Left cardiac atrium (tissue), 4 donors: ENCODE data around the gene SLC27A2. TPM values are rescaled to one million over a fixed set of nuclear protein-coding genes. Genes with fewer than 3 reads are reported as not detected.

Experiments
- ATAC-seq, 2 donors: fragments of 200-7000 bp; cut with Tn5 transposase; one replicate each; pipeline ENCODE4 v1.9.1; 2020; ENCODE audit warnings: mild to moderate bottlenecking in 2 of 2, moderate library complexity in 2 of 2
- DNase-seq: peaks from one replicate; pipeline ENCODE4 v3.0.0-alpha.2; 2020
- intact Hi-C, 2 donors: fragments of 100-400 bp; cut with DNase I; formaldehyde crosslinking; loops; one replicate each; pipeline versions ENCODE4 v1.14.1 to v1.15.1; 2022 to 2023
- total RNA-seq, 2 donors: library from RNA; stranded (reverse); fragmentation: NEBNext Ultra II Directional; extraction: Animal tissue kit (Norgen Biotek cat#: 25700); gene quantifications; one replicate each; pipeline ENCODE4 v1.2.1, GENCODE V29; 2021
- donor health status: DM: no; HTN: yes; CAD: no.
- donor health status: DM: no; HTN: yes; CAD: no; lungs with severe emphysema.
- donor health status: DM: yes; HTN: yes; CAD: no.
- donor health status: Dilated cardiomyopathy.

The SLC27A2 gene
- total RNA-seq, 2 donors from 2014 or later: 0.10 to 0.74 TPM

DNA sequence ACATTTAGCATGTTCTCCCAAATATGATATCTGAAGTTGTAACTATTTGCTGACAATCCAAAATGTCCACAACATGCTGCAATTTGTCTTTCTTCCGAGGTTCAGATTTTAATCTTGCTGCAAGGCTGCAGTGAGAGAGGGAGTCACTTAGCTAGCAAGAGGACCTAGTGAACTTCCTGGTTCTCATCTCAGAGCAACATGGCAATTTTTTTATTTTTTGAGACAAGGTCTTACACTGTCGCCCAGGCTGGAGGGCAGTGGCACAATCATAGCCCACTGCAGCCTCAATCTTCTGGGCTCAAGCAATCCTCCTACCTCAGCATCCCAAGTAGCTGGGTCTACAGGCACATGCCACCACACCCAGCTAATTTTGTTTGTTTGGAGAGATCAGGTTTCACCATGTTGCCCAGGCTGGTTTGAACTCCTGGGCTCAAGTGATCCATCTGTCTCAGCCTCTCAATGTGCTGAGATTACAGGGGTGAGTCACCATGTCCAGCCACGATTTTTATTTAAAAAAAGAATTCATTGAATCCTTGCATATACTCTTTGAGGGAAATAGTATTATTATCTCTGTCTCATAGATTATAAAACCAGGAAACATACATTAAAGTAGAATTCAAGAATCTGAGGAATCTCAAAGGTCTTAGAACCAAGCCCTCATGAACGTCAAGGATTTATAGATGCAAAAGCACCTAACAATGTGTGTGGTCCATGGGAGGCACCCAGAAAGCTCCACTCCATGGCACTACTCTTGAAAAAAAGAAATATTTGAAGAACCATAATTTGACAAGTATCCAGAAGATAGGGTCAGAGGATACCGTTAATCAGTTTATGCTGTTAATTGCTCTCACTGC lies 74.4 kb downstream of the SLC27A2 start:
- DNase-seq (no peak), ATAC-seq (no peak)
- intact Hi-C loops: no loop called here

DNA sequence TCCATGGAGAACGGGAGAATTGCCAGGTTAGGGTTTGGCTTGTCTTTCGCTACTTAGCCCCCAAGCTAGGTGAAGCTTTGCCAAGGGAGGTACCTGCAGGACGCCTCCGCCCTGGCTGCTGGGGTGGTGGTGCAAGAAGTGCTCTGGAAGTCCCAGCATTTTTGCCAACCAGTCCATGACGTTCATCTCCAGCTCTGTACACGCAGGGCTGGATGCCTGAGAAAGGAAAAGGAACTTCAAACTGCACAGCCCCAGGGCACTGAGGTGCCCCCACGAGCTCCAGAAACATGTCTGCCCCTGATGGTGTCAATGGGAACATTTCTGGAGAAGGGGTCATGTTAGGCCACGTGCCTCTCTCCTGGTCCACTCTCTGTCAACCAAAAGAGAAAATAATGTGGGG lies 75.3 kb downstream of the SLC27A2 start:
- no peak for ATAC-seq
- intact Hi-C loops: no loop called here
- DNase-seq: no peak

DNA sequence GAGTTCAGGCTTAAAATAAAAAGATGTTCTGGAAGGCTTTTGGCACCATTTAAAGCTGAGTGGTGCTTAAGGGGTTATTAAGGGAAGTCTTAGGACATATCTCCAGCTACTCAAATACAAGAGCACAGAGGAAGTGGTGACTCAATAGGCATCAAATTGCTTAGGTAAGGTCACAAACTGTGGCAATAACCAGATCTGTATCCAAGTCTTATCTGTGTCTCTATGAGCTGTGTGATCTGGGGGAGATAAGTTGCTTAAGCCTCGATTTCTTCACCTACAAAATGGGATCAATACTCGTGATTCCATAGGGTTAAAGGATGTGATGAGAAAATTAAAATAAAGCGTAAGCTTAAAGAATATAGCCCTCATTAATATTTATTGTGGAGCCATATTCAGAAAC lies 75.9 kb downstream of the SLC27A2 start:
- intact Hi-C loops: no loop called here
- DNase-seq (no peak), ATAC-seq (no peak)

DNA sequence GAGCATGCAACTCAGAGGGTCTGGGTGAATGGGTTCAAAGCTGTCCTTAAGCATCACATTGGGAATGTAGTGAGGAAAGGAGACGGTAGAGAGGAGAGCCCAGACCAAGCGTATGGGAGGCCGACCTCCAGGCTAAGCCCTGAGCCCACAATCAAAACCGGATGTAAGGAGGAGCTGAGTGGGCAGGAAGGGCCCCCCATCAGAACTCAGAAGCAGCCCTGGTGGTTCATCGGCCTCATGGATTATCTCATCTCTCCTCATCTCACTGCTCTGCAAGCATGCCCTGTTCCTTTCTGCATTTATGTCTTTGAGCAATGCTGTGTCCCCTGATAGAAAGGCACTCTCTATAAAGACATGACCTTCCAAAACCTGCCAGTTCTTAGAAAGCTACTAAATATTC lies 77.3 kb downstream of the SLC27A2 start:
- ATAC-seq (no peak), DNase-seq (no peak)
- intact Hi-C loops: no loop called here

DNA sequence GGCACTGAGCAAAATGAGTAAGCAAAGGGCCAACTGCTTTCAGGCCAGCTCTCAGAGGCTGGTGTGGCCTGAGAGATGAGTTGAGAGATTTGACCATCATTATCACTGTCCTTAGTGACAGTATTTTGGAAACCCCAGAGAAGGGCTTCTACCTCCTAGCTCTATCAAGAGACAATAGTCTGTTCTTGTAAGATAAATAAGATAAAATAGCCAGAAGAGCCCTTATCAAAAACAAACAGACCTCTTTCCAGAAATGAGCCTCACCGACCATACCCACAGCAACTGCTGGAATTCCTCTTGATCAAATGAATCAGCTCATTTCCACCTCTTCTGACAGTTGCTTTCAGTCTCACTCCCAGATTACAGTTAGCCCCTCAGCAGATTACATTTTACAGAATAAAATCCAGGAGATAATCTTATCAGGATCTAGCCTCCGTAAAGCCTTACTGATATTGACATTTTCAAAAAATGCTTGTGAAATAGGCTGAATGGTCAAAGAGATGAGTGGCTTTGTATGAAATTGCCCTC lies 79.0 kb downstream of the SLC27A2 start:
- intact Hi-C loops: no loop called here
- no peak for ATAC-seq
- DNase-seq: no peak

DNA sequence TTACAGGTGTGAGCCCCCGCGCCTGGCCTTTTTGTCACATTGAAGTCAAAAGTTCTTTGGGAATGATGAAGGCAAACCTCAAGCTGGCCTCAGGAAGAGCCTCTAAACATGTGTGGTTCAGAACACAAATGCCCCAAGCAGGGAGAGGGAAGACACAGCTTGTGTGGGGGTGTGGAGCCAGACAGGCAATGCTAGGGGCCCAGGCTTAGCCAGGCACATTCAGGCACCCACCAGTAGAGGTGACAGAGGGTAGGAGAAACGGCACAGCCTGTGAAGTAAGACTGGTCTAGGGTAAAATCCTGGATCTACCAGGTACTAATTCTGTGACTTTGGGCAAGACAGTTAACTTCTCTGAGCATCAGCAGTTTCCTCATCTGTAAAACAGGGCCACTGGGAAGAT lies 80.0 kb downstream of the SLC27A2 start:
- DNase-seq (no peak), ATAC-seq (no peak)
- intact Hi-C loops: no loop called here

DNA sequence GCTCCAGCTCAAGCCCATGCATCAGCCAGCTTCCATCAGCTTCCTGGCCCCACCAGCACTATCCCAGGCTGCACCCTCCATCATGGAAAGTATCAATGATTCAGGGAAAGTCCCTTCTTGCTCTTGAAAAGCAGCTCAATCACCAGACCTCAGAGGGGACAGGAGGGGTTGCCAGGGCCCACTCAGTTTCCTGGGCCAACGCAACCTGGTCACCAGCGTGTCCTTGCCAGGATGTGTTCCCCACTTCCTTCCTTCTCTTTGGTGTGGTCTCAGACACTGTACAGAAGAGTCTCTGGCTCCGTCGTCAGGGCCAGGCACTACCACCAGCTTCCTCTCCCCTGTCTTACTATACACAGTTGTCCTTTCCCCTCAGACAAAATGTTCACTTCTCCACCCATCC lies 80.5 kb downstream of the SLC27A2 start:
- intact Hi-C loops: no loop called here
- DNase-seq (no peak), ATAC-seq (peak in 1 of 2 donors; percentile 27)

DNA sequence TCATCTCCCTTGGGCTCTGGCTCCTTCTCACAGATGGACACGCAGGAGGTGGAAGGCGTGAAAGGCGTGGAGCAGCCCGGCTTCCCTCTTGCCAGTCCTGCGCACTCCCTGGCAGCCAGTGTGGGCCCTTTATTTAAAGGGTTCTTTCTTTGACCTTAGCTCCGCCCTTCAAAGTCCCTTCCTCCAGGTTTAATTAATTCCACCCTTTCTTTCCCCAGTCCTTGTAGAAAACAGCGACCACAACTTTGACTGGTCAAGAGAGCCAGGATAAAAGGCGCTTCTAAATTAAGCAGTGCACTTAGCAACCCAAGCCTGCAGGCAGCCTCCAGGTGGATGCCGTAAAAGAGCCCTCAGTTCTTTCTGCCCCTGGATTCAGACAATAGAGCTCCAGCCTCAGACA lies 83.6 kb downstream of the SLC27A2 start, which contains the start of gene HDC:
TSS of gene HDC (minus strand) at position 107 of the 400 bp plus-strand sequence. CDS start at position 4, 103 bp downstream.
- intact Hi-C loops: no loop called here
- DNase-seq (no peak), ATAC-seq (no peak)

DNA sequence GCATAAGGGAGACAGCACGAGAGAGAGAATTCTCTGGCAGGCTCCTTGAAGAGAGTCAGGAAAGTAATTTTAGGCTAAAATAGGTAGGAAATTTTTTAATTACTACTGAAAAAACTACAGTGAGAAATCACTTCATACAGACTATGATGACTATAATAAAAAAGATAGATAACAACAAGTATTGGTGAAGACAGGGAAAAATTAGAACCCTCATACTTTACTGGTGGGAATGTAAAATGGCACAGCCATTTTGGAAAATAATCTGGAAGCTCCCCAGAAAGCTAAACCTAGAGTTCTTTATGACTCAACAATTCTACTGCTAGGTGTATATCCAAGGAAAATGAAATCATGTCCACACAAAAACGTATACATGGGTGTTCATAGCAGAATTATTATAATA lies 85.6 kb downstream of the SLC27A2 start:
- ATAC-seq: no peak
- DNase-seq: no peak
- intact Hi-C loops: no loop called here

DNA sequence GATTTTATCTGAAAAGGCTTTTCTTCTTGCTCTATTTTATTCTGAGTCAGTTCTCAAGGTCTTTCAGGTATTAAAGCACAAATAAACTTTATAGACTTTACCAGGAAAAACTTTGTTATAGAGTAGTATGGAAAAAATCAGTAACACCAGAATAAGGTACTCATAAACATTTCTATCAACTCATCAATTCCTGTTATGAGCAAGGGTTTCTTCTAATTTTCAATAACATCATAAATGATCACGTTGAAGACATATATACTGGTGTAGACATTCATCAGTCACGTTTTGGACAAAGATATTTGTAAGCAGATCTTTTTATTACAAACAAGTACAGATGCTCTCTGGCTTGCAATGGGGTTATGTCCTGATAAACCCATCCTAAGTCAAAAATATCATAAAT lies 93.1 kb downstream of the SLC27A2 start:
- ATAC-seq: no peak
- DNase-seq: no peak
- intact Hi-C loops: no loop called here

DNA sequence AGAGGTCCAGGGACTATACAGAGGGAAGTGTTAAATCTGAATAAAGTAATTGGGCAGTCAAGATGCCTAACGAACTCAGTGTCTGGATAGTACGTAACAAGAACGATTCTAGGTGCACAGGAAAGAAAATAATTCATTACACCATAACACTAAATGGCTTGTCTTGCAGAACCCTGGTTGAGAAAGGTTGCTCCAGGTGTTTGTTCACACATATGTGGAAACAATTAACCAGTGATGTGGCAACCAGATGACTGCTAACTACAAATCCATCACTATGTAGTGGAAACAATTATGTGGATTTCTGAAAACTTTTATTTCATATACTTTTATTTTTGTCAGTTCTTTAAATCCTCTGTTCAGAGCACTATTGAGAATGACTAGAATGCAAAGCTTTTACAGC lies 93.9 kb downstream of the SLC27A2 start:
- ATAC-seq (no peak), DNase-seq (no peak)
- intact Hi-C loops: no loop called here

DNA sequence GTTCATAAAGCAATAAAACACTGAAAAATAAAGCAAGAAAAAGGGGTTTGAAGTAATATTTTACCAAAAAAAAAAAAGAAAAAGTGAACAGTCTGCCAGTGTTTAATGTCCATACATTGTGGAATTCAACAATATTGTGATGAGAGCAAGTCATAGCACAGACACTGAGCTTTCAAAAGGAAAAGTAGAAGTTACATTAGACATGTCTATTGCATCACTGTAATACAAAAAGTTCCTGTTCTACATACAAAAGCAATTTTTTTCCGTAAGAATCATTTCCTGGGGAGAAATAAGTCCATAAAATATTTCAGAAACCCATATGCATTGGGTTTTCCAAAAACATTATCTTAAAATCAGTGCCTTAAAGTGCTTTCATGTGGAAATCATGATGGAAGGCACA lies 95.4 kb downstream of the SLC27A2 start:
- no peak for DNase-seq
- intact Hi-C loops: no loop called here
- no peak for ATAC-seq

DNA sequence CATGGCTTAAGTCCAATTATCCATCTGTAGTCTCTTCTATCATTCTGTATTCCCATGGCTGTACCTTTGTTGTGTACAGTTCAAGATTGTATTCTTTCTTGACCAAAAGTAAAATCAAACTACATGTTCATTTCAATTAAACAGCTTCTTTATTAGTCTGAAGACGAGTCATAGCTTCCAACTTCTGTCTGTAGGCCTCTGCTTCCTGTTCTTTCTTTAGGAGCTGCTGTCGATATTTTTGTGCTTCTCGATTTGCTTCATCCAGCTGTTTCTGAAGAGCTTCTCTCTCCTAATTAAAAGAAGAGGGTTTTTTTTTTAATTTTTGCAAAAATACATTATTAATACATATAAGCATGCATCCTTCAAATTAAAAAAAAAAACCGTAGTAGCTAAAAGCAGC lies 96.5 kb downstream of the SLC27A2 start:
- no peak for DNase-seq
- no peak for ATAC-seq
- intact Hi-C loops: no loop called here

DNA sequence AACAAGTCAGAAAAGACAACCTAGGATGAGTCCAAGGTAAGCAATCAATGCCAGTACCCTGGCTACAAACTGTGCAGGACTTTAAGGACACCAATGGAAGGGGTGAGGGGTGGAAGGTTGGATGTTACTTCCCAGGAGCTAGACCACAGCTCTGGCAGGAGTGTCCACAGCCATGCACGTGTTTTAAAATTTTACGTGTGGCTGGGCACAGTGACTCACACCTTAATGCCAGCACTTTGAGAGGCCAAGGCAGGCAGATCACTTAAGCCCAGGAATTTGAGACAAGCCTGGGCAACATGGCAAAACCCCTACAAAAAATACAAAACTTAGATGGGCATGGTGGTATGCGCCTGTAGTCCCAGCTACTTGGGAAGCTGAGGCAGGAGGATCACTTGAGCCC lies 98.3 kb downstream of the SLC27A2 start:
- ATAC-seq: no peak
- no peak for DNase-seq
- intact Hi-C loops: no loop called here

DNA sequence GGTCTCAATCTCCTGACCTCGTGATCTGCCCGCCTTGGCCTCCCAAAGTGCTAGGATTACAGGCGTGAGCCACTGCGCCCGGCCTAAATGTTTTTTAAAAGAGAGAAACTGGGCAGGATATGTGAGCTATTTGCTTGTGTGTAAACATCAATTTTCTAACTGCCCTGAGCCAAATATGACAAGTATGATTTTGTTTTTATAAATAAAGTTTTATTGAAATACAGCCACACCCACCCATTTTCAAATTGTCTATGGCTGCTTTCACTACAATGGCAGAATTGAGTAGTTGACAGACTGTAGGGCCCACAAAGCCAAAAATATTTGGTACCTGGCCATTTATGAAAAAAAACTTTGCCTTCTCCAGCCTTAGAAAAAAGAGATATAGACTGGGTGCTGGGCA lies 99.4 kb downstream of the SLC27A2 start:
- ATAC-seq: no peak
- DNase-seq: no peak
- intact Hi-C loops: no loop called here

Other genes starting within 250 kb of the SLC27A2 start
- 1 to 10 TPM; 5.4 to 9.7 TPM for gene ATP8B4, start 63.0 kb upstream of the SLC27A2 start, total RNA-seq
- 1 to 10 TPM in 1 of 2 donors, under 1 TPM in 1; 0.65 to 1.1 TPM for gene HDC, start 83.5 kb downstream of the SLC27A2 start, total RNA-seq
- 10 to 100 TPM in 1 of 2 donors, 1 to 10 TPM in 1; 9.7 to 11.5 TPM for gene GABPB1, start 173.0 kb downstream of the SLC27A2 start, total RNA-seq
- 10 to 100 TPM; 44.9 to 46.7 TPM for gene USP8, start 242.2 kb downstream of the SLC27A2 start, total RNA-seq